ENCODE measurements around the gene DGLUCY. TPM values are rescaled to one million over a fixed set of nuclear protein-coding genes. Genes with fewer than 3 reads are reported as not detected.
A peak's percentile ranks its signal among the peaks of the same experiment; 100 is the strongest.

The DGLUCY gene
- total and polyA plus RNA-seq, 5 donors from 2014 or later: 45.2 to 120 (median 60.8) TPM

- Mint-ChIP-seq H3K4me1 (peaks cover 5 to 79% (median 51%) of the 10 kb centered on the region in 4 donors), H3K36me3 (peaks cover 17% of the 10 kb centered on the region), H3K27ac (peak overlapping the region in 2 of 3 donors; percentile 86 to 99), H3K9me3 (peaks cover 0 to 2% (median 0%) of the 10 kb centered on the region in 7 donors), H3K4me3 (peak overlapping the region in 3 of 4 donors; percentile 22 to 91 (median 80)), H3K27me3 (no peaks in the 10 kb centered on the region)
- no peaks in the 10 kb centered on the region for H3K27me3 ChIP-seq (ENCODE audit: control insufficient read depth, insufficient read depth, low read length)
- DNase-seq (no peak), ATAC-seq (ENCODE audit: low read depth in 2 of 2) (no peak)
- H3K27ac ChIP-seq (ENCODE audit: insufficient read depth, low read length, poor library complexity, severe bottlenecking): peak overlapping the region; percentile 36
- no peak overlapping the region for H3K4me3 ChIP-seq (ENCODE audit: low read depth, low read length)
- peaks cover 53% of the 10 kb centered on the region for H3K4me1 ChIP-seq (ENCODE audit: control insufficient read depth, insufficient read depth, low read length, poor library complexity, severe bottlenecking)
- peaks cover 19% of the 10 kb centered on the region for H3K36me3 ChIP-seq (ENCODE audit: control insufficient read depth, insufficient read depth, low read length)
- H3K9me3 ChIP-seq (ENCODE audit: control insufficient read depth in 2 of 2, low read length in 2 of 2): no peaks in the 10 kb centered on the region
Measured at GRCh38 chr14:91238085-91238484, 124.2 kb downstream of the DGLUCY start.

GRCh38 chr14:91238661-91239060 is 124.8 kb downstream of the DGLUCY start:
- Histone ChIP-seq H3K36me3 (ENCODE audit: control insufficient read depth, insufficient read depth, low read length) (peaks cover 19% of the 10 kb centered on the region), H3K4me3 (ENCODE audit: low read depth, low read length) (peak overlapping the region; percentile 59), H3K27me3 (ENCODE audit: control insufficient read depth, insufficient read depth, low read length) (no peaks in the 10 kb centered on the region), H3K4me1 (ENCODE audit: control insufficient read depth, insufficient read depth, low read length, poor library complexity, severe bottlenecking) (peaks cover 53% of the 10 kb centered on the region), H3K9me3 (ENCODE audit: control insufficient read depth in 2 of 2, low read length in 2 of 2) (no peaks in the 10 kb centered on the region), H3K27ac (ENCODE audit: insufficient read depth, low read length, poor library complexity, severe bottlenecking) (peak overlapping the region; percentile 98)
- peak overlapping the region; percentile 56 to 91 (median 85) for H3K4me3 Mint-ChIP-seq
- peak overlapping the region; percentile 86 to 99 (median 93) for H3K27ac Mint-ChIP-seq
- H3K4me1 Mint-ChIP-seq: peaks cover 5 to 81% (median 56%) of the 10 kb centered on the region in 4 donors
- H3K36me3 Mint-ChIP-seq: peaks cover 17% of the 10 kb centered on the region
- peaks cover 0 to 2% (median 0%) of the 10 kb centered on the region in 7 donors for H3K9me3 Mint-ChIP-seq
- H3K27me3 Mint-ChIP-seq: peaks cover 3% of the 10 kb centered on the region
- ATAC-seq (ENCODE audit: low read depth in 2 of 2): no peak
- DNase-seq: no peak

- peaks cover 5% of the 10 kb centered on the region for H3K36me3 ChIP-seq (ENCODE audit: control insufficient read depth, insufficient read depth, low read length)
- DNase-seq (peak in 2 of 3 donors; percentile 52 to 84), ATAC-seq (ENCODE audit: low read depth in 2 of 2) (no peak)
- peaks cover 14 to 96% (median 69%) of the 10 kb centered on the region in 4 donors for H3K4me1 Mint-ChIP-seq
- H3K27me3 ChIP-seq (ENCODE audit: control insufficient read depth, insufficient read depth, low read length): no peaks in the 10 kb centered on the region
- peaks cover 76% of the 10 kb centered on the region for H3K4me1 ChIP-seq (ENCODE audit: control insufficient read depth, insufficient read depth, low read length, poor library complexity, severe bottlenecking)
- H3K4me3 Mint-ChIP-seq: peak overlapping the region; percentile 90 to 100 (median 92)
- H3K27ac Mint-ChIP-seq: peak overlapping the region; percentile 84 to 99 (median 96)
- peak overlapping the region; percentile 98 for H3K27ac ChIP-seq (ENCODE audit: insufficient read depth, low read length, poor library complexity, severe bottlenecking)
- peaks cover 11% of the 10 kb centered on the region for H3K27me3 Mint-ChIP-seq
- H3K9me3 ChIP-seq (ENCODE audit: control insufficient read depth in 2 of 2, low read length in 2 of 2): no peaks in the 10 kb centered on the region
- peak overlapping the region; percentile 92 for H3K4me3 ChIP-seq (ENCODE audit: low read depth, low read length)
- peaks cover 0 to 7% (median 1%) of the 10 kb centered on the region in 7 donors for H3K9me3 Mint-ChIP-seq
- peaks cover 13% of the 10 kb centered on the region for H3K36me3 Mint-ChIP-seq
Measured at GRCh38 chr14:91241863-91242262, 128.0 kb downstream of the DGLUCY start.

GRCh38 chr14:91242635-91243034 is 128.8 kb downstream of the DGLUCY start:
- peak overlapping the region; percentile 92 for H3K4me3 ChIP-seq (ENCODE audit: low read depth, low read length)

GRCh38 chr14:91243074-91243471 is 129.2 kb downstream of the DGLUCY start:
- Mint-ChIP-seq H3K36me3 (peaks cover 14% of the 10 kb centered on the region), H3K4me3 (peak overlapping the region; percentile 90 to 100 (median 92)), H3K9me3 (peaks cover 0 to 9% (median 4%) of the 10 kb centered on the region in 7 donors), H3K27me3 (peaks cover 11% of the 10 kb centered on the region), H3K27ac (peak overlapping the region; percentile 84 to 99 (median 96)), H3K4me1 (peaks cover 22 to 100% (median 77%) of the 10 kb centered on the region in 4 donors)
- no peak for ATAC-seq (ENCODE audit: low read depth in 2 of 2)
- Histone ChIP-seq H3K27ac (ENCODE audit: insufficient read depth, low read length, poor library complexity, severe bottlenecking) (peak overlapping the region; percentile 98), H3K4me1 (ENCODE audit: control insufficient read depth, insufficient read depth, low read length, poor library complexity, severe bottlenecking) (peaks cover 88% of the 10 kb centered on the region), H3K9me3 (ENCODE audit: control insufficient read depth in 2 of 2, low read length in 2 of 2) (no peaks in the 10 kb centered on the region), H3K27me3 (ENCODE audit: control insufficient read depth, insufficient read depth, low read length) (no peaks in the 10 kb centered on the region), H3K4me3 (ENCODE audit: low read depth, low read length) (peak overlapping the region; percentile 92), H3K36me3 (ENCODE audit: control insufficient read depth, insufficient read depth, low read length) (peaks cover 2% of the 10 kb centered on the region)
- DNase-seq: no peak

More at GRCh38 chr14:91242635-91243034, 128.8 kb downstream of the DGLUCY start:
- H3K9me3 Mint-ChIP-seq: peaks cover 0 to 9% (median 4%) of the 10 kb centered on the region in 7 donors
- H3K36me3 Mint-ChIP-seq: peaks cover 14% of the 10 kb centered on the region
- peaks cover 11% of the 10 kb centered on the region for H3K27me3 Mint-ChIP-seq
- peak overlapping the region; percentile 84 to 99 (median 96) for H3K27ac Mint-ChIP-seq
- ATAC-seq (ENCODE audit: low read depth in 2 of 2) (no peak), DNase-seq (no peak)
- Histone ChIP-seq H3K27me3 (ENCODE audit: control insufficient read depth, insufficient read depth, low read length) (no peaks in the 10 kb centered on the region), H3K4me1 (ENCODE audit: control insufficient read depth, insufficient read depth, low read length, poor library complexity, severe bottlenecking) (peaks cover 84% of the 10 kb centered on the region), H3K9me3 (ENCODE audit: control insufficient read depth in 2 of 2, low read length in 2 of 2) (no peaks in the 10 kb centered on the region), H3K27ac (ENCODE audit: insufficient read depth, low read length, poor library complexity, severe bottlenecking) (peak overlapping the region; percentile 98), H3K36me3 (ENCODE audit: control insufficient read depth, insufficient read depth, low read length) (peaks cover 2% of the 10 kb centered on the region)
- H3K4me3 Mint-ChIP-seq: peak overlapping the region; percentile 90 to 100 (median 92)
- H3K4me1 Mint-ChIP-seq: peaks cover 18 to 100% (median 75%) of the 10 kb centered on the region in 4 donors

- peaks cover 14% of the 10 kb centered on the region for H3K36me3 Mint-ChIP-seq
- H3K27ac ChIP-seq (ENCODE audit: insufficient read depth, low read length, poor library complexity, severe bottlenecking): peak within 1 kb of the TSS; percentile 98
- H3K27ac Mint-ChIP-seq: peak within 1 kb of the TSS; percentile 96 to 99 (median 99)
- no peaks in the 10 kb centered on the region for H3K9me3 ChIP-seq (ENCODE audit: control insufficient read depth in 2 of 2, low read length in 2 of 2)
- H3K36me3 ChIP-seq (ENCODE audit: control insufficient read depth, insufficient read depth, low read length): peaks cover 2% of the 10 kb centered on the region
- peak within 1 kb of the TSS; percentile 90 to 100 (median 92) for H3K4me3 Mint-ChIP-seq
- H3K9me3 Mint-ChIP-seq: peaks cover 0 to 9% (median 4%) of the 10 kb centered on the region in 7 donors
- peaks cover 11% of the 10 kb centered on the region for H3K27me3 Mint-ChIP-seq
- no peak for ATAC-seq (ENCODE audit: low read depth in 2 of 2)
- peaks cover 17 to 97% (median 74%) of the 10 kb centered on the region in 4 donors for H3K4me1 Mint-ChIP-seq
- no peaks in the 10 kb centered on the region for H3K27me3 ChIP-seq (ENCODE audit: control insufficient read depth, insufficient read depth, low read length)
- peak within 1 kb of the TSS; percentile 92 for H3K4me3 ChIP-seq (ENCODE audit: low read depth, low read length)
- H3K4me1 ChIP-seq (ENCODE audit: control insufficient read depth, insufficient read depth, low read length, poor library complexity, severe bottlenecking): peaks cover 86% of the 10 kb centered on the region
- peak; percentile 29 to 70 (median 38) for DNase-seq
Measured at GRCh38 chr14:91244501-91244901, 130.6 kb downstream of the DGLUCY start, which contains the start of gene GPR68. TSS of gene GPR68 (minus strand) at chr14:91244704. CDS start at chr14:91235050, 9,654 bp downstream.

- peaks cover 18 to 97% (median 74%) of the 10 kb centered on the region in 4 donors for H3K4me1 Mint-ChIP-seq
- peak overlapping the region; percentile 92 for H3K4me3 ChIP-seq (ENCODE audit: low read depth, low read length)
- peaks cover 2% of the 10 kb centered on the region for H3K36me3 ChIP-seq (ENCODE audit: control insufficient read depth, insufficient read depth, low read length)
- H3K27me3 Mint-ChIP-seq: peaks cover 11% of the 10 kb centered on the region
- H3K36me3 Mint-ChIP-seq: peaks cover 14% of the 10 kb centered on the region
- no peaks in the 10 kb centered on the region for H3K9me3 ChIP-seq (ENCODE audit: control insufficient read depth in 2 of 2, low read length in 2 of 2)
- peaks cover 89% of the 10 kb centered on the region for H3K4me1 ChIP-seq (ENCODE audit: control insufficient read depth, insufficient read depth, low read length, poor library complexity, severe bottlenecking)
- peaks cover 0 to 9% (median 4%) of the 10 kb centered on the region in 7 donors for H3K9me3 Mint-ChIP-seq
- H3K27ac Mint-ChIP-seq: peak overlapping the region; percentile 96 to 99 (median 99)
- H3K27me3 ChIP-seq (ENCODE audit: control insufficient read depth, insufficient read depth, low read length): no peaks in the 10 kb centered on the region
- peak; percentile 63 to 97 (median 83) for DNase-seq
- peak; percentile 47 to 54 for ATAC-seq (ENCODE audit: low read depth in 2 of 2)
- H3K4me3 Mint-ChIP-seq: peak overlapping the region; percentile 90 to 100 (median 92)
- peak overlapping the region; percentile 98 for H3K27ac ChIP-seq (ENCODE audit: insufficient read depth, low read length, poor library complexity, severe bottlenecking)
Measured at GRCh38 chr14:91245029-91245428, 131.2 kb downstream of the DGLUCY start.
